GM18951 (cell line): Measurements from ENCODE around the gene PFDN1.

Experiments
- POLR2A ChIP-seq: IDR thresholded peaks from 4 replicates; pipeline ENCODE4 v1.6.1; 2011; ENCODE audit warnings: mild to moderate bottlenecking; ENCODE audit not compliant: insufficient read length, insufficient read depth; ENCODE audit errors: extremely low read depth
- in situ Hi-C: fragments of 300-500 bp; cut with MboI; formaldehyde crosslinking; loops from one replicate; pipeline ENCODE4 v1.12.0; 2022; ENCODE audit warnings: low sequenced_read_pairs, mixed read lengths, inconsistent platforms; ENCODE audit not compliant: unreplicated experiment

Gene PFDN1

DNA sequence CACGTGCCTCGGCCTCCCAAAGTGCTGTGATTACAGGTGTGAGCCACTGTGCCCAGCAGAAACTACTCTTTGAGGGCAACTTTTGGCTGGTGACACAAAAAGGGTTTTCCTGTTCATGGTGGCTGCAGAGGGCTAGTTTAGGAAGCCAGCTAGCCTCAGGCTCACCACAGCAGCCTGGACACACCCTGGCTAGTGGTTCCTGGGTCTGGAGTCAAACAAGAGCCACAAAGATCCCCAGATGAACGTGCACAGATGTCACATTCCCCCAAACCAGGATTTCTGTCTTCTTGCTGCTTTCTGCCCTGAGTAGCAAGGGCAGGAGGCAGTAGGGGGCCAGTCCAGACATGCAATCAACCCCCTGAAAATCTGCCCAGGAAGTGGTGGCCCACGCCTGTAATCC lies 36.7 kb upstream of the PFDN1 start:
- TF ChIP-seq POLR2A: no peak
- in situ Hi-C loops: no loop called here

DNA sequence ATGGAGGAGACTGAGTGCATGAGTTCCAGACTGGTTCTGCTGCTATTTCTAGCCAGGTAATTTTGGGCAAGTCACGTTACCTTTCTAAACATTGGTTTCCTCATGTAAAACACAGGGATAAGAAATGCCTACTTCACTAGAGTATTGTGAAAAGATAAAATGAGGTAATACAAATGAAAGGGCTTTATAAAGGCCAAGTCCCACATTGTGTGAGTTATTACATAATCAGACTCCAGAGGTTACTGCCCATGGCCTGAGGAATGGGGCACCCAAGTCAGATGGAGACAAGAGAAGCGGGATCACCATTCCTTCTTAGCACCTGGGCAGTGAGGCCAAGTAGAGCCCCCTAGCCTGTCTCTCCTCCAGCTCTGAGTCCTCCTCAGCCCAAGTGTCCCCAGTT lies 36.0 kb upstream of the PFDN1 start:
- TF ChIP-seq POLR2A: no peak
- in situ Hi-C loops: no loop called here

- in situ Hi-C loops: no loop called here
- no peak for TF ChIP-seq POLR2A
Measured at GRCh38 chr5:140338336-140338735, 35.4 kb upstream of the PFDN1 start.

DNA sequence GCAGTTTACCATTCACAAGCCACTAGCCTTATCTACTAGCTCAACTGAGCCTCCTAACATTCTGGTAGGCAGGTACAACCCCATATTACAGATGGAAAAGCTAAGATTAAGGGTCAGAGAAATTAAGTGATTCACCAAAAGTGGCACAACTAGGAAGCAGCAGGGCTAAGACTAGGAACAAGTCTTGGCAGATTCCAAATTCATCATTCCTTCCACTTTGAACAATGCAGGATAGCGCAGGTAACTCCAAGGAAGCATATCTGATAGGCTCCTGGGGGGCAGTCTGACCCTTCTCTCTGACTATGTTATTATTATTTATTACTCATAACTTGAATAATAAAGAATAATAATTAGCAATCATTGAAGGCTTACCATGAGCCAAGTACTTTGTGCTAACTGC lies 35.0 kb upstream of the PFDN1 start:
- in situ Hi-C loops: no loop called here

GRCh38 chr5:140336388-140336787 lies 33.5 kb upstream of the PFDN1 start:
- in situ Hi-C loops: no loop called here
- TF ChIP-seq POLR2A: no peak

More for the DNA sequence above, 35.0 kb upstream of the PFDN1 start:
- TF ChIP-seq POLR2A: no peak

DNA sequence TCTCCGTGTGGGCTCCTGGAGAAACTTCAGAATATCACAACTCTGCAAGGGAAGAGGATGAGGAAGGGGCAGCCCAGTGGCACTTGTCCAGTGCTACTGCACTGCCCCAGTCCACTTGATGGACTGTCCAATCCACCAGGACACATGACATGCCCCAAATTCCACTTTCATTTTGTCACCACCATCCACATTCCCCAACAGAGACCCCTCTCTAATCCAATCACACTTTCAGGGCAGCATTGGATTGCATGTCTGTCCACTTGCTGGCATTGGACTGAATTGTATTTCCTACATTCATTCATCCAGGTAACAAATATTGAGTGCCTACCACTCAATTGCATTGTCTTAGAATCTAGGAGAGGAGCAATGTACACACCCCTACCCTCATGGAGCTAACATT lies 28.7 kb upstream of the PFDN1 start:
- TF ChIP-seq POLR2A: no peak
- in situ Hi-C loops: loop anchor here (5.0 kb wide), 1 partner anchor 74 kb away; no protein-coding TSS in a partner anchor

GRCh38 chr5:140329739-140330481 lies 27.0 kb upstream of the PFDN1 start:
- in situ Hi-C loops: loop anchor here (5.0 kb wide), 1 partner anchor 73 kb away; no protein-coding TSS in a partner anchor
- no peak for TF ChIP-seq POLR2A

DNA sequence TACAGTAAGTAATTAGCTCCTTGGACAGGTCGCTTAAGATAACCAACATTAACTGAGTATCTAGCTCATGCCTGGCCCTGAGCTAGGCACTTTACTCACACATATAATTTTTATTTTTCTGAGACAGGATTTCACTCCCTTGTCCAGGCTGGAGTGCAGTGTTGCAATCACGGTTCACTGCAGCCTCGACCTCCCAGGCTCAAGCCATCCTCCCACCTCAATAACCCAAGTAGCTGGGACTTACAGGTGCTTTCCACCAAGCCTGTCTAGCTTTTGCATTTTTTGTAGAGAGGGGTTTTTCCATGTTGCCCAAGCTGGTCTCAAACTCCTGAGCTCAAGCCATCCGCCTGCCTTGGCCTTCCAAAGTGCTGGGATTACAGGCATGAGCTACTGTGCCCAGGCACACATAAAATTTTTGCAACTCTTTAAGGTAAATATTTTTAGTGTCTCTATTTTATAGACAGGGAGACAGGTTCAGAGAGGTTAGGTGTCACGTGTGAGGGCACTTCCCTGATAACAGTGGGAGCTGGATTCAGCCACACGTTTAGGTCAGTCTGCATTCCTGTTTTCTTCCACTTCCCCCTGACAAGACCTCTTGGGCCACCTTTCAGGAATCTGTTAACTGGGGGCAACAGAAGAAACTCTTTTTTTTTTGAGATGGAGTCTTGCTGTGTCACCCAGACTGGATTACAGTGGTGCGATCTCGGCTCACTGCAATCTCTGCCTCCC lies 25.3 kb upstream of the PFDN1 start:
- in situ Hi-C loops: no loop called here
- no peak for TF ChIP-seq POLR2A

DNA sequence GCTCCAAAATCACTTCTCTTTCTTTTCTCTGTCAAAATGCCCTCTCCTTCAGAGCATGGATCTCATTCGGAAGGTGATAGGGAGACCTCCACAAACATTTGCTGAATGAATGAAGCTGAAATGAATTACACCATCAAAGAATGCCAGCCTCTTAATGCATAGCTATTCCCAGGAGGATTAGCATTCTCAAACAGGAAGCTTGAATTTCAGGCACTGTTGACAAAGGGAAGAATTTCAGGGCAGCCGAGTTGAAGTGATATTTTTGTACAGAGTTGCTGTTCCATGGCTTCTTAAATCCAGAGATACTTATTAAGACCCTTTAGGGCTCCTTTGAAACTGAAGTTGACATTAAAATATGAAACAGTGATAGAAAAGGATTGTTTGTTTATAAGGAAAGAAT lies 24.7 kb upstream of the PFDN1 start:
- in situ Hi-C loops: no loop called here
- TF ChIP-seq POLR2A: no peak

- in situ Hi-C loops: no loop called here
- no peak for TF ChIP-seq POLR2A
Measured at GRCh38 chr5:140325486-140325885, 22.6 kb upstream of the PFDN1 start.

DNA sequence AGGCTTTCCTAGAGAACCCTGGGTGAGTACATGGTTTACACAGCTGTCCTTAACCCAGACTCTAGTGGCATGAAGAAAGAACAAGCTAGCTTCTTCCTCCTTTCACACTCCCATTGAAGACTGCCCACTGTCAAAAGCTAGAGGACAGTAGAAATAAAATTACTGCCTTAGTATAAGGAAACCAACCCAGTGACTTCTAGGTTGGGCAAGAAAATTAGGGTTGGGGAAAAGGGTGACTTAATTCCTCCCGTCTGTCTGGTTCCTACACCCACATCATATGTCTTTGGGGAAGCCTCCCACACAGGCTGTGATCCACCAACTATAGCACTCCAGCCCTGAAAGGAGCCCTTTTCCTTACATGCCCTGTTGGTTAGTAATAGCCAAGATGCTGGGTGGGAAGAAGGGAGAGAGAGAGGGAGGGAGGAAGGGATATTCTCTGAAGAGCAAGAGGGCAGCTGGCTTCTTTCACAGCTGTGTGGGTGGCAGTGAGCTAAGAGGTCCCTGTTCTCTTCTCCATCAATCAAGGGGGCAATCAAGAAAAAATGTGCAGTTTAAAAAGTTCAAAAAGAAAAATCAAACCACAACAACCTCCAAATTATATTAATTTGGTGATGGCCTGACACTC lies 21.8 kb upstream of the PFDN1 start:
- in situ Hi-C loops: no loop called here
- no peak for TF ChIP-seq POLR2A

DNA sequence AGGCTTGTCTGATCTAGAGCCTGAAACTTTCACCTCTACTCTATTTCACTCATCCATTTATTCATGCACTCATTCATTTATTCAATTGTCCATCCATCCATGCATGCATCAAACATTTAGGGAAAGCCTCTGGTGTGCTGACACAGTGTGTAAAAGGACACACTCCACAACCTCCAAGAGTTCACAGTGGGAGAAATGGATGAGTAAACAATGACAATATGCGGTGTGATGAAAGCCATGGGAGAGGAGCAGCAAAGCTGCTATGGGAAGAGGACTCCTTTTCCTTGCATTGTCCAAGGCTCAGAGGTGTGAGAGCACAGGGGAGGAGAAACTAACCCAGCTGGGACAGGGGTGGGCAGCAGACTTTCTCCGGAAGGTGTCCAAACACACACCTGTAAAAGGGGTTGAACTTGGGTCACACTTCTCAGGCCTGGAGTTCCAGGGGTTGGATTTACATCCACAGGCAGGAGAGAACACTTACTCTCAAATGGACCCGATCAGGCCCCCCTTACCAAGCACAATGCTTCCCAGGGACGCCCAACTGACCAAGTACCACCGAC lies 21.2 kb upstream of the PFDN1 start:
- in situ Hi-C loops: no loop called here
- TF ChIP-seq POLR2A: no peak
